Heart right ventricle (tissue), 16 donors: Measurements from ENCODE around the gene DENND1A. TPM values are rescaled to one million over a fixed set of nuclear protein-coding genes. Genes with fewer than 3 reads are reported as not detected.

Experiments
- ATAC-seq, 8 donors: fragments of 200-7000 bp; cut with Tn5 transposase; one replicate each; pipeline ENCODE4 v1.9.1; 2020; ENCODE audit warnings: mild to moderate bottlenecking in 8 of 8, moderate library complexity in 8 of 8, moderate number of reproducible peaks in 1 of 8
- DNase-seq, 2 donors: peaks; one replicate each; pipeline ENCODE4 v3.0.0-alpha.2; 2020
- H3K27ac ChIP-seq, 10 donors: fragments of 200-600 bp; sonication (generic) in 2 of 10; one replicate each; pipeline versions ENCODE4 v1.5.0 to v1.8.0; 2020 to 2022; ENCODE audit warnings: mild to moderate bottlenecking in 3 of 10
- H3K27me3 ChIP-seq, 7 donors: fragments of 200-600 bp; one replicate each; pipeline ENCODE4 v1.8.0; 2021 to 2022; ENCODE audit warnings: mild to moderate bottlenecking in 2 of 7
- H3K36me3 ChIP-seq, 9 donors: fragments of 200-600 bp; sonication (generic) in 1 of 9; one replicate each; pipeline versions ENCODE4 v1.5.0 to v1.8.0; 2020 to 2022; ENCODE audit warnings: mild to moderate bottlenecking in 2 of 9
- H3K4me1 ChIP-seq, 9 donors: fragments of 200-600 bp; sonication (generic) in 1 of 9; one replicate each; pipeline versions ENCODE4 v1.5.0 to v1.8.0; 2020 to 2022; ENCODE audit warnings: mild to moderate bottlenecking in 4 of 9
- H3K4me3 ChIP-seq, 10 donors: fragments of 200-600 bp; sonication (generic) in 2 of 10; one replicate each; pipeline versions ENCODE4 v1.5.0 to v1.8.0; 2020 to 2022; ENCODE audit warnings: mild to moderate bottlenecking in 7 of 10, moderate library complexity in 2 of 10
- H3K9me3 ChIP-seq, 11 donors: fragments of 200-600 bp in 10 of 11; sonication (generic) in 2 of 11; one replicate each; pipeline versions ENCODE4 v1.5.0 to v1.8.0; 2013 to 2022; ENCODE audit warnings: mild to moderate bottlenecking in 2 of 11, control low read depth in 1 of 11, moderate library complexity in 1 of 11
- WGBS, 2 donors: extraction: QIAGEN DNeasy Blood & Tissue Kit; methylation state at CpG; one replicate each; pipeline ENCODE4 v1.1.7; 2013; ENCODE audit warnings: inconsistent platforms in 1 of 2; 5-methylcytosine and 5-hydroxymethylcytosine counted together
- intact Hi-C, 10 donors: fragments of 100-400 bp; cut with DNase I; formaldehyde crosslinking; loops; one replicate each; pipeline versions ENCODE4 v1.11.1 to v1.14.2; 2022
- polyA plus RNA-seq, 2 donors: library from polyadenylated mRNA; stranded (reverse); fragments of 200-250 nt; gene quantifications; one replicate each; pipeline ENCODE4 v1.2.3, GENCODE V29; 2013
- total RNA-seq, 10 donors: library from RNA; stranded (reverse); fragmentation: NEBNext Ultra II Directional in 3 of 10; extraction: Animal tissue kit (Norgen Biotek cat#: 25700) in 3 of 10; gene quantifications; one replicate each; pipeline versions ENCODE4 v1.2.1 to v1.2.4, GENCODE V29; 2021 to 2023
- TF ChIP-seq, protein P1 (sequence below), 9 donors: fragments of 200-600 bp; sonication (generic) in 2 of 9; IDR thresholded peaks; one replicate each; pipeline versions ENCODE4 v1.5.0 to v1.8.0; 2021 to 2022; ENCODE audit warnings: antibody characterized with exemption in 9 of 9, mild to moderate bottlenecking in 5 of 9, moderate library complexity in 1 of 9
- donor health status: Arrhythmogenic right ventricular cardiomyopathy.
- donor health status: ischemic (EF 13 %, LVEDD 7.1; RV severe dilation, severe dysfunction).
- donor health status: healthy with polysubstance abuse.
- donor health status: DM: no; HTN: yes; CAD: no.
- donor health status: DM: no; HTN: no; CAD: no.
- donor health status: ischemic (EF 25% LVEDD 6.9; RV normal size, moderate dysfunction).
- donor health status: ischemic (EF 25% LVEDD 5.7; RV mildly dilated, moderate dysfunction).
- donor health status: healthy.
- donor health status: DM: yes; HTN: yes; CAD: no.
- donor health status: Ischemic cardiomyopathy.
- donor health status: ischemic (EF 35%, LVEDD 5.7; RV mildly dilated, moderate dysfunction).
- donor health status: nonischemic (EF 11% LVEDD 7.7; RV severe dilation, severe dysfunction).
- donor health status: DM: yes; HTN: yes; CAD: no.
- donor health status: PGD.
- donor health status: ischemic (EF 29% LVEDD 5.4; RV normal size, mild dysfunction).
- donor health status: nonischemic (EF 23%, LVEDD 6.1; RV moderate dilation, normal function).

DENND1A gene
- total and polyA plus RNA-seq, 12 donors = 7.3 to 19.6 (median 12.2) TPM

DNA sequence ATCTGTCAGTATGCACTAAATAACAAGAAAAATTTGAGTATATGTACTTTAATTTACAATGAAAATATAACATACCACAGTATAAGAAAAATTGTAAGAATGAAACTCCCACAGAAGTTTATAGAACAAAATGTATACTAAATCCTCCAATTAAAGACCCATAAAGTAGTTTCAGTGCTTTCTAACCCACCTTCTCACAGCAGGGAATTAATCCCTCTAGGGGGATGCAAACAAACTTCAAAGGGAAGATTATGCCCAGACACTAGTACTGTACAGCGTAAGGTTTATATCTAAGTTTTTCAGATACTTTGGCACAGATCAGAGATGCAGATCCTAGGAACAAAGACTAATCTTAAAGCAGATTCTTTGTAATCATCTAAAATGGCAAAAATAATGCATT, 57.2 kb downstream of the DENND1A start:
- H3K36me3 ChIP-seq = peaks cover 0 to 32% (median 19%) of the 10 kb centered on the region in 9 donors
- 93 to 97% methylated on average over 1 of the region's 1 CpG for WGBS, 2 donors
- no peaks in the 10 kb centered on the region for H3K9me3 ChIP-seq
- H3K27ac ChIP-seq = no peak overlapping the region
- H3K4me3 ChIP-seq = no peak overlapping the region
- H3K4me1 ChIP-seq = peaks cover 0 to 15% (median 0%) of the 10 kb centered on the region in 9 donors
- no peaks in the 10 kb centered on the region for H3K27me3 ChIP-seq
- no peak for DNase-seq
- TF ChIP-seq, protein P1, sequence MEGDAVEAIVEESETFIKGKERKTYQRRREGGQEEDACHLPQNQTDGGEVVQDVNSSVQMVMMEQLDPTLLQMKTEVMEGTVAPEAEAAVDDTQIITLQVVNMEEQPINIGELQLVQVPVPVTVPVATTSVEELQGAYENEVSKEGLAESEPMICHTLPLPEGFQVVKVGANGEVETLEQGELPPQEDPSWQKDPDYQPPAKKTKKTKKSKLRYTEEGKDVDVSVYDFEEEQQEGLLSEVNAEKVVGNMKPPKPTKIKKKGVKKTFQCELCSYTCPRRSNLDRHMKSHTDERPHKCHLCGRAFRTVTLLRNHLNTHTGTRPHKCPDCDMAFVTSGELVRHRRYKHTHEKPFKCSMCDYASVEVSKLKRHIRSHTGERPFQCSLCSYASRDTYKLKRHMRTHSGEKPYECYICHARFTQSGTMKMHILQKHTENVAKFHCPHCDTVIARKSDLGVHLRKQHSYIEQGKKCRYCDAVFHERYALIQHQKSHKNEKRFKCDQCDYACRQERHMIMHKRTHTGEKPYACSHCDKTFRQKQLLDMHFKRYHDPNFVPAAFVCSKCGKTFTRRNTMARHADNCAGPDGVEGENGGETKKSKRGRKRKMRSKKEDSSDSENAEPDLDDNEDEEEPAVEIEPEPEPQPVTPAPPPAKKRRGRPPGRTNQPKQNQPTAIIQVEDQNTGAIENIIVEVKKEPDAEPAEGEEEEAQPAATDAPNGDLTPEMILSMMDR (IDR thresholded peaks at IDR 0.05) = no peak
- ATAC-seq = no peak
- intact Hi-C loops = no loop called here

DNA sequence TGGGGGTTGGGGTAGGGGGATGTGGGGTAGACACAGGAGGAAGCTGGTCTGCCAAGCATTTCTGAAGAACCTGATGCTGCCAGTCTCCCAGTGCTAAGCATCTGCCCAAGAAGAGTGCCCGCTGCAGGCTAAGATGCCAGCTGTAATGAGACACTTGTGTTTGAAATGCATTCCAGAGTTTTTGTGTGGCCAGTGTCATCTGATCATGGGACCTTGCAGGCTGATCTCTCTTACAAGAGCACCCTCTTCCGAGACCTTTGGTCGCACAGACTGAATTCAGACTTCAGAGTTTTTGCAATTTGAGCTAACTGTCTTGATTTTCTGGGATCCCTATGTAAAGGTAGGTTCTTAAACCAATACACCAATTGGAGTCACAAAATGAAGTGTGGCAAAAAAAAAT, 58.1 kb downstream of the DENND1A start:
- peak in 1 of 8 donors; percentile 31 for ATAC-seq
- peaks cover 0 to 24% (median 0%) of the 10 kb centered on the region in 9 donors for H3K4me1 ChIP-seq
- H3K36me3 ChIP-seq = peaks cover 0 to 23% (median 10%) of the 10 kb centered on the region in 9 donors
- TF ChIP-seq, protein P1 (IDR thresholded peaks at IDR 0.05) = peak in 1 of 9 donors; percentile 24
- H3K4me3 ChIP-seq = no peak overlapping the region
- WGBS, 2 donors = 79 to 94% methylated on average over 3 of the region's 3 CpGs
- H3K27me3 ChIP-seq = no peaks in the 10 kb centered on the region
- intact Hi-C loops = no loop called here
- DNase-seq = no peak
- H3K9me3 ChIP-seq = no peaks in the 10 kb centered on the region
- H3K27ac ChIP-seq = no peak overlapping the region

DNA sequence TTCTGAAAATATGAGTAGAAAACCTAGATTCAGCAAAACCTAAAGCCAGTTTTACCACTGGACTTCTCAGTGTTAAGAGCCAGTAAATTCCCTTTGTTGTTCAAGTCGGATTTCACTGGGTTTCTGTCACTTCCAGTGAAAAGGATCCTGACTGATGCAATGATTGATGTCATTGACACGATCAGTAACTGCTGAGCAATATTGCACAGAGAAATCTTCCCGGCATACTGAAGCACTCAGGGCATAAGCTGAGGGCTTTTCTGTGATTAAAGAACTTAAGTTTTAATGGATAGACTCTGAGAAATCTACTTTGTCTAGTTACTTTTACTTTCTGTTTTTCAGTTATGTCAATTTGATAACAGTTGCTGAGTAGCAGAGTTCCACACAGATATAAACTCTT, 61.9 kb downstream of the DENND1A start:
- H3K27me3 ChIP-seq = no peaks in the 10 kb centered on the region
- intact Hi-C loops = loop anchor here in 3 of 10 donors (5.0 to 10.0 kb wide), 3 partner anchors 57 to 679 kb away; no protein-coding TSS in a partner anchor
- H3K36me3 ChIP-seq = no peaks in the 10 kb centered on the region
- ATAC-seq = peak in 1 of 8 donors; percentile 39
- no peak for DNase-seq
- H3K27ac ChIP-seq = peak overlapping the region in 4 of 10 donors; percentile 15 to 80 (median 36)
- no peaks in the 10 kb centered on the region for H3K9me3 ChIP-seq
- H3K4me1 ChIP-seq = peaks cover 0 to 62% (median 25%) of the 10 kb centered on the region in 9 donors
- 54 to 83% methylated on average over 3 of the region's 3 CpGs for WGBS, 2 donors
- TF ChIP-seq, protein P1 (IDR thresholded peaks at IDR 0.05) = no peak
- H3K4me3 ChIP-seq = peak overlapping the region in 3 of 10 donors; percentile 2 to 25 (median 16)

DNA sequence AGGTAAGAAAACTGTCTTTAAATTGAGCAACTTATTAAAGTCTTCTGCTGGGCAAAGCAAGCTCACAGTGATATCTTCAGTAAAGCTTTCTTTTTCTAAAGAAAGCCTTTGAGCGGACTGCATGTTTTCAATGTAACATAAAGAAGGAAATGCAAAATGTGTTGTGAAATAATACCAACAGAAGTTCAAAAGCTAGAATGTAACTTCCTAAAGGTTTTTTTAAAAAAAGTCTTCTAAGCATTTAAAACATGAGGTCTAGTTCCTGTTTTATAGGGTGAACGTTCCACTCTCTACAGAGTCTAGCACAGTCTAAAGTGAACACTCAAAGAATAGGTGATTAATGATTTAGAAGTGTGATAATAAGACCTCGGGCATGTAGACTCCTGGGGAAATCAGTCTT, 62.9 kb downstream of the DENND1A start:
- H3K27me3 ChIP-seq = no peaks in the 10 kb centered on the region
- no peak overlapping the region for H3K4me3 ChIP-seq
- peaks cover 0 to 68% (median 28%) of the 10 kb centered on the region in 9 donors for H3K4me1 ChIP-seq
- H3K36me3 ChIP-seq = no peaks in the 10 kb centered on the region
- ATAC-seq = peak in 5 of 8 donors; percentile 33 to 57 (median 44)
- WGBS, 2 donors = 86 to 90% methylated on average over 3 of the region's 3 CpGs
- intact Hi-C loops = loop anchor here in 3 of 10 donors (5.0 to 10.0 kb wide), 3 partner anchors 58 to 680 kb away; no protein-coding TSS in a partner anchor
- peak overlapping the region in 4 of 10 donors; percentile 15 to 80 (median 36) for H3K27ac ChIP-seq
- DNase-seq = no peak
- TF ChIP-seq, protein P1 (IDR thresholded peaks at IDR 0.05) = no peak
- H3K9me3 ChIP-seq = no peaks in the 10 kb centered on the region
